HAP-1 (cell line): Measurements from ENCODE around the gene UTS2B.
A peak's percentile ranks its signal among the peaks of the same experiment; 100 is the strongest.

ENCODE experiments used
- DNase-seq, 2 experiments: peaks; one replicate each; pipeline ENCODE4 v3.0.0-alpha.2; 2016 to 2020; ENCODE audit warnings: low spot score in 2 of 2
- H3K27me3 ChIP-seq: fragments of 250-450 bp; sonication (Bioruptor Pico); 2 replicates; pipeline ENCODE4 v1.5.1; 2020; ENCODE audit warnings: low read depth, mild to moderate bottlenecking, moderate library complexity
- H3K36me3 ChIP-seq: fragments of 250-450 bp; sonication (Bioruptor Pico); replicated peaks from 2 replicates; pipeline ENCODE4 v1.5.1; 2020; ENCODE audit warnings: mild to moderate bottlenecking
- H3K4me1 ChIP-seq: fragments of 250-450 bp; sonication (Bioruptor Pico); 2 replicates; pipeline ENCODE4 v1.5.1; 2020; ENCODE audit warnings: mild to moderate bottlenecking
- H3K4me3 ChIP-seq: fragments of 250-450 bp; sonication (Bioruptor Pico); 2 replicates; pipeline ENCODE4 v1.5.1; 2020; ENCODE audit warnings: mild to moderate bottlenecking, moderate library complexity
- H3K9me3 ChIP-seq: fragments of 250-450 bp; sonication (Bioruptor Pico); 2 replicates; pipeline ENCODE4 v1.5.1; 2020; ENCODE audit warnings: mild to moderate bottlenecking, moderate library complexity
- in situ Hi-C: fragments of 300-500 bp; cut with MboI; formaldehyde crosslinking; loops from 3 replicates; pipeline ENCODE4 v1.14.3; 2020; ENCODE audit warnings: low sequenced_read_pairs, inconsistent platforms, mixed read lengths

UTS2B gene

GRCh38 chr3:191342411-191342810, 12.1 kb upstream of the UTS2B start:
- Histone ChIP-seq H3K4me1 (peaks cover 43% of the 10 kb centered on the region), H3K27me3 (no peaks in the 10 kb centered on the region), H3K4me3 (no peak overlapping the region), H3K9me3 (no peaks in the 10 kb centered on the region), H3K36me3 (no peaks in the 10 kb centered on the region)
- in situ Hi-C loops: no loop called here
- no peak for DNase-seq

GRCh38 chr3:191342006-191342405, 11.7 kb upstream of the UTS2B start:
- no peaks in the 10 kb centered on the region for H3K36me3 ChIP-seq
- no peak overlapping the region for H3K4me3 ChIP-seq
- in situ Hi-C loops: no loop called here
- DNase-seq: no peak
- peaks cover 47% of the 10 kb centered on the region for H3K4me1 ChIP-seq
- no peaks in the 10 kb centered on the region for H3K9me3 ChIP-seq
- no peaks in the 10 kb centered on the region for H3K27me3 ChIP-seq

DNA sequence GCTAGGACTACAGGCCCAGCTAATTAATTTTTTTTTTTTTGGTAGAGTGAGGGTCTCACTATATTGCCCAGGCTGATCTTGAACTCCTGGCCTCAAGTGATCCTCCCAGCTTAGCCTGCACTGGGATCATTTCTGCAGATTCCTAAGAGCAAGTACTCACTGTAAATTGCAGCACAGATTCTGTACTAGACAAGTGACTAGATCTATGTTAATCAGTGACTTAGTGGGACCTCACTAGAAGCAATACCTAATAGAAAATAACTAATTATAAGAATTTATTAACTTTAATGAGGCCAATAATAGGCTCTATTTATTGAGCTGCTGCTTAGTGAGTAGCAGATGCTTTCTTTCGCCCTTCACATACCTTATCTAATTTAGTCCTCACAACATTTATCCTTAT, 10.6 kb upstream of the UTS2B start:
- Histone ChIP-seq H3K36me3 (no peaks in the 10 kb centered on the region), H3K4me1 (peaks cover 57% of the 10 kb centered on the region), H3K9me3 (no peaks in the 10 kb centered on the region), H3K27me3 (no peaks in the 10 kb centered on the region), H3K4me3 (no peak overlapping the region)
- in situ Hi-C loops: no loop called here
- DNase-seq: no peak

DNA sequence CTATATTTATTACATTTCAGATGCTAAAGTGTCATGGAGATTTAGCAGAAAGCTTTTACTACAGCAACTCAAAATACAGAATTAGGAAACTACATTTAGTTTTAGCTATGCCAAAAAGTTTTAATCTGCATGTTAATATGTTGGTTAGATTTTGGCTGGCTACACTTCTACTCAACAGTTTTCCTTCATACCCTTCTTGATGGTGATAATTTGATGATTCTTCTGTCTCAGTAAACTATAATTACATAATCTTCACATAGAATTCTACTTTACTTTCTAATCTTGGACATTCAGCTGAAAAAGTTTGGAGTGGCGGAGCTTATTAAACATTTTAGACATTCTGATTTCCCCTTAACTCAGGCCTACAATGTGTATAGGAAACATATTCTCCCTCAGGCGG, 10.0 kb upstream of the UTS2B start:
- in situ Hi-C loops: no loop called here
- H3K27me3 ChIP-seq: no peaks in the 10 kb centered on the region

DNA sequence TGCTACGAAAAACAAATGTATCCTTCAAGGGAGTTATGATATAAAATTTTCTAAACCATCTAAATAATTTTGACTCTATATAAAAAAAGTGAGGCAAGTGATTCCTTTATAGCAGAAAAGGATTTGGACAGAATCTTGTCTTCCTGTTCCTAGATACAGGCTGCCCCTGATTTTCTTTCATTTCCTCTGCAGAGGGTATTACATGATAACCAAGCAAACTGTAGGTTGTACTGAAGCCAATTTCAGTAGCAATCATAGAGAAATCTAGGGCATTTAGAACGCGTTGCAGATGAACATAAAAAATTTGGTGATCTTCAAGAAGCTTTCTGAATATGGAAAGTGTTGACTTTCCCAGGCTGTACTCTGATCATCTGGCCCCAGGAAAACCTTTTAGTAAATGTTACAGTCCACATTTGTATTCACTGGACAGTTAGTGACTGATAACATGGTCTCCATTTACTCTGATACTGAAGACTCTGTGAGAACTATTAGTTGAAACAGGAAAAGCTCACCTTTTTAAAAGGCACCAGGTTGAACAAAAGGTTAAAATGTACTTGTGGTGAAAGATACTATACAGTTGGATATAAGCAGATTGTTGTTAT, 9.1 kb upstream of the UTS2B start:
- Histone ChIP-seq H3K36me3 (no peaks in the 10 kb centered on the region), H3K27me3 (no peaks in the 10 kb centered on the region), H3K4me1 (peaks cover 72% of the 10 kb centered on the region), H3K4me3 (no peak overlapping the region), H3K9me3 (no peaks in the 10 kb centered on the region)
- no peak for DNase-seq
- in situ Hi-C loops: no loop called here

More for the DNA sequence above, 10.0 kb upstream of the UTS2B start:
- Histone ChIP-seq H3K9me3 (no peaks in the 10 kb centered on the region), H3K4me1 (peaks cover 63% of the 10 kb centered on the region), H3K36me3 (no peaks in the 10 kb centered on the region), H3K4me3 (no peak overlapping the region)
- no peak for DNase-seq

GRCh38 chr3:191338177-191338488, 7.8 kb upstream of the UTS2B start:
- H3K27me3 ChIP-seq: no peaks in the 10 kb centered on the region
- in situ Hi-C loops: no loop called here
- no peaks in the 10 kb centered on the region for H3K9me3 ChIP-seq
- no peak for DNase-seq
- H3K4me1 ChIP-seq: peaks cover 85% of the 10 kb centered on the region
- no peaks in the 10 kb centered on the region for H3K36me3 ChIP-seq
- H3K4me3 ChIP-seq: no peak overlapping the region

DNA sequence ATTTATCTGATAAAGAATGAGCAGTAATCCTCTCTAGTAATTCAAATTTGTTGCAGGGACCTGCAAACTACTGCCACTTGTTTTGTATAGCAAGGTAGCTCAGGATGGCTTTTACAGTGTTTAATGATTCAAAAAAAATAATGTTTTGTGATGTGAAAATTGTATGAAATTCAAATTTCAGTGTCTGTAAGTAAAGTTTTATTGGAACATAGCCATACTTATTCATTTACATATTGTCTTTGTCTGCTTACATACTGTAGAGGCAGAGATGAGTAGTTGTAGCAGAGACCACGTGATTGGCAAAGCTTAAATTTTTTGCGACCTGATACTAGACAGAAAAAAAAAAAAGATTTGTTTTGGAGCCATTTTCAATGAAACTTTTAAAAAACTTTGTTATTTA, 6.5 kb upstream of the UTS2B start:
- Histone ChIP-seq H3K9me3 (no peaks in the 10 kb centered on the region), H3K4me3 (no peak overlapping the region), H3K27me3 (no peaks in the 10 kb centered on the region), H3K4me1 (peaks cover 88% of the 10 kb centered on the region), H3K36me3 (no peaks in the 10 kb centered on the region)
- in situ Hi-C loops: no loop called here
- no peak for DNase-seq

GRCh38 chr3:191334346-191334893, 4.1 kb upstream of the UTS2B start:
- no peaks in the 10 kb centered on the region for H3K36me3 ChIP-seq

GRCh38 chr3:191333298-191333880, 3.1 kb upstream of the UTS2B start:
- in situ Hi-C loops: no loop called here
- peaks cover 76% of the 10 kb centered on the region for H3K4me1 ChIP-seq
- no peak overlapping the region for H3K4me3 ChIP-seq
- no peaks in the 10 kb centered on the region for H3K9me3 ChIP-seq
- no peaks in the 10 kb centered on the region for H3K36me3 ChIP-seq
- DNase-seq: no peak
- H3K27me3 ChIP-seq: no peaks in the 10 kb centered on the region

More at GRCh38 chr3:191334346-191334893, 4.1 kb upstream of the UTS2B start:
- H3K27me3 ChIP-seq: no peaks in the 10 kb centered on the region
- no peak overlapping the region for H3K4me3 ChIP-seq
- peaks cover 79% of the 10 kb centered on the region for H3K4me1 ChIP-seq
- no peak for DNase-seq
- in situ Hi-C loops: no loop called here
- H3K9me3 ChIP-seq: no peaks in the 10 kb centered on the region

DNA sequence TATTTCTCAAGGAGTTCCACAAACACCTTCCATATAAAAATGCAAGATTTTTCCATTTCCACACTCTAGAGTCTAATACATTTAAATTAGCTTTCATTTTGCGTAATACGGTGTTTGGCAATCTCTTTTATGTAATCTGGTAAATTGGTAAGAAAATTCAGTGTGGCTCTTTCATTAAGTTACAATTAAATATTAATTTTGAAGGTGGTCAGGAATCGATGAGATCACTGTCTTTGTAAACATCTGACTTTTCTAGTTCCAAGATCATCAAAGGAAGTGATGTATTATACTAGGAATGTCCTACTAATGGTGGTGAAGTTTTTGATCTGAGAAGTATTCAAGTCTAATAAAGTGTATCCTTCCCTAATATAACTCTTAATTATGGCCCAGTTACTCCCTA, 1.1 kb upstream of the UTS2B start:
- no peaks in the 10 kb centered on the region for H3K9me3 ChIP-seq

DNA sequence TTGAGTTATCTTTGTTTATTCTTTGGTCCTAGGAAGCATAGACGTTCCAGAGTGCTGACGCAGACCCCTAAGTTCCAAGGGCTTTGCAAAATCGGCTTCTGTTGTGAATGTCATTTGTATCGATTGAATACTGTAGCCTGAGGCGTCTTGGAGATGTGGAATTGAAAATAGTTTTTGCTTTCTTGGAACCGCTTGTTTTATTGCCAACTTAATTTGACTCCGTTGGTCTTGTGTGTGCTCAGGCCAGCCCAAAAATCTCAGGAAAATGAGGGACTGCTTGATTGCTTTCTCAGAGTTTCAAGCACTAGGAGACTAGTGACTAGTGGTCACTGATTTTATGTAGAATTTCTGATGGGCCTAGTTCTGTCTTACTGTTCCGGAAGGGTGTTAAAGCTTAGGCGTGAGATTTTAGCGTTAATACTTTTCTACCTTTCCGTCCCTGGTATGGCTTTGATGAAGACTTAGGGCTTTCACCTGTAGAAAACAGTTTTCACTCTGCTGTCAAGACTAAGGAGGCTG, 263 bp upstream of the UTS2B start:
- Histone ChIP-seq H3K9me3 (no peaks in the 10 kb centered on the region), H3K36me3 (no peaks in the 10 kb centered on the region), H3K27me3 (no peaks in the 10 kb centered on the region), H3K4me3 (peak overlapping the region; percentile 54), H3K4me1 (peaks cover 51% of the 10 kb centered on the region)
- DNase-seq: peak; percentile 46 to 70
- in situ Hi-C loops: no loop called here

More for the DNA sequence above, 1.1 kb upstream of the UTS2B start:
- H3K4me3 ChIP-seq: peak overlapping the region; percentile 54
- no peak for DNase-seq
- peaks cover 59% of the 10 kb centered on the region for H3K4me1 ChIP-seq
- in situ Hi-C loops: no loop called here
- H3K36me3 ChIP-seq: no peaks in the 10 kb centered on the region
- no peaks in the 10 kb centered on the region for H3K27me3 ChIP-seq

DNA sequence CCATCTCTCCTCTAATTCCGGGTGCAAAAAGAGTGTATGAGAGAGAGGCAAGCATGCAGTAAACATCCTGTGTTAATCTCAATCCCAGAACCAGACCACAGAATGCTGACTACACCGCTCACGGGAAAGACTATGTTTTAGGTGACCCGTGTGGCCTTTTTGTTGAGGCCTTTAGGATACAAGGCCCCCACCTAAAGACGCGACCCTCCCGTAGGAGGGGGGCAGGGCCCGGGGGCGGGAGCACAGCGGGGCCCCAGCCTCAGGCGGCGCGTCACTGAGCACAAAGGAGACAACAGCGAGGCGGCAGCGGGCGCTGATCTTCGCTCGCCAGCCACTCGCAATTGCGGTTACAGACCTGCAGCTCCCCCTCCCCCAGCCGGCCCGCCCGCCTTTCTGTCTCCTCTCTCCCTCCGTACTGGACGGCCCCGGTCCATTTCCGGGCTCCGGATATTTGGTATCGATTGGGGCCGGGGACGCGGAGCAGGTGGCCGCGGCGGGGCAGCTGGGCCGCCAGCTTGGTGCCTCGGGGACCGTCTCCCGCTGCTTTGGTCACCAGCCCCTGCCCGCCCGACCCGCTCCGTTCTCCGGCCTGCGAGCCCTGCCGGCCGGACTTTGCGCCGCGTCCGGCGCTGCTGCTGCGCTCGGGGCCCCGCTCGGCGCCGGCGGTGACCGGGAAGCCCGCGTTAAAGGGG, 1.2 kb downstream of the UTS2B start, which contains the start of gene CCDC50:
TSS of gene CCDC50 (plus strand) at position 433 of the 692 bp plus-strand sequence. CDS start 281 bp downstream, outside the sequence.
- no peaks in the 10 kb centered on the region for H3K27me3 ChIP-seq
- no peaks in the 10 kb centered on the region for H3K9me3 ChIP-seq
- peak; percentile 70 to 89 for DNase-seq
- H3K4me1 ChIP-seq: peaks cover 36% of the 10 kb centered on the region
- H3K4me3 ChIP-seq: peak within 1 kb of the TSS; percentile 54
- in situ Hi-C loops: no loop called here
- H3K36me3 ChIP-seq: no peaks in the 10 kb centered on the region

DNA sequence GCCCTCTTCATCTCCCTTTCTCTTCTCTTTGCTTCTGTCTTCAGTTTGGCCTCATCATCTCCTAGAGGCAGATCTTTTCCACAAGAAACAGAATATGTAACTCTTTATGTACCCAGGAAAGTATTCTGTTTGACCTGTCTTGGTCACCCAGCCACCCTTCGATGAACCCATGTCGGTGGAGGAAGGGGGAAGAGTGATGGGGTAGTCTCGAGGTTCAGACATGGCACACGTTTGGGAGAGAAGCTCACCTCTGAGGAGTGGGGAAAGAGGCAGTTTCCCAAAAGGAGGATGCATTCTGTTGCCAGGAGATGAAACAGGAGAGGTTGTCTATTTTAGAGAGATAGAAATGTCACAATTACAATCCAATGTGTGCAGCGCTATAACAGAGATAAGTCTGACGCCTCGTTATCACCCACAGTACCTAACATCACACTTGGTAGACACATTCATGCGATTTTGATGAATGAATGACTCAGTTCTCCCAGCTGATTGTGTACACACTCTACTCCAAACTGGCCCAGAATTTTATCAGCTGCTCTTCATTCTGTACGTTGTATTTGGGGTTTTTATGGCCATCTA, 1.9 kb downstream of the UTS2B start:
- H3K9me3 ChIP-seq: no peaks in the 10 kb centered on the region
- no peaks in the 10 kb centered on the region for H3K27me3 ChIP-seq
- DNase-seq: no peak
- in situ Hi-C loops: no loop called here
- H3K36me3 ChIP-seq: no peaks in the 10 kb centered on the region
- peak overlapping the region; percentile 54 for H3K4me3 ChIP-seq
- H3K4me1 ChIP-seq: peaks cover 30% of the 10 kb centered on the region

- no peak overlapping the region for H3K4me3 ChIP-seq
- no peaks in the 10 kb centered on the region for H3K9me3 ChIP-seq
- no peak for DNase-seq
- no peaks in the 10 kb centered on the region for H3K27me3 ChIP-seq
- in situ Hi-C loops: no loop called here
- no peaks in the 10 kb centered on the region for H3K36me3 ChIP-seq
- peaks cover 20% of the 10 kb centered on the region for H3K4me1 ChIP-seq
Observed at GRCh38 chr3:191327526-191327925, 2.8 kb downstream of the UTS2B start.
